ENCODE measurements around the gene ASB2. TPM values are rescaled to one million over a fixed set of nuclear protein-coding genes. Genes with fewer than 3 reads are reported as not detected.

Gene ASB2
- total RNA-seq, 1 donor: 0.45 TPM

GRCh38 chr14:93982230-93983007 is 6.0 kb upstream of the ASB2 start:
- no peak for TF ChIP-seq CTCF (IDR thresholded peaks at IDR 0.05; ENCODE audit: insufficient read depth, low read length)
- DNase-seq (ENCODE audit: low read depth): no peak
- no peak overlapping the region for H3K4me3 ChIP-seq (ENCODE audit: low read depth, low read length)

- no peak for DNase-seq (ENCODE audit: low read depth)
- TF ChIP-seq CTCF (IDR thresholded peaks at IDR 0.05; ENCODE audit: insufficient read depth, low read length): no peak
- H3K4me3 ChIP-seq (ENCODE audit: low read depth, low read length): no peak overlapping the region
Observed at GRCh38 chr14:93981316-93982229, 5.2 kb upstream of the ASB2 start.

- no peak for TF ChIP-seq CTCF (IDR thresholded peaks at IDR 0.05; ENCODE audit: insufficient read depth, low read length)
- no peak overlapping the region for H3K4me3 ChIP-seq (ENCODE audit: low read depth, low read length)
- DNase-seq (ENCODE audit: low read depth): no peak
Observed at GRCh38 chr14:93980456-93981201, 4.3 kb upstream of the ASB2 start.

GRCh38 chr14:93978735-93979134 is 2.4 kb upstream of the ASB2 start:
- no peak for TF ChIP-seq CTCF (IDR thresholded peaks at IDR 0.05; ENCODE audit: insufficient read depth, low read length)
- DNase-seq (ENCODE audit: low read depth): no peak
- no peak overlapping the region for H3K4me3 ChIP-seq (ENCODE audit: low read depth, low read length)

DNA sequence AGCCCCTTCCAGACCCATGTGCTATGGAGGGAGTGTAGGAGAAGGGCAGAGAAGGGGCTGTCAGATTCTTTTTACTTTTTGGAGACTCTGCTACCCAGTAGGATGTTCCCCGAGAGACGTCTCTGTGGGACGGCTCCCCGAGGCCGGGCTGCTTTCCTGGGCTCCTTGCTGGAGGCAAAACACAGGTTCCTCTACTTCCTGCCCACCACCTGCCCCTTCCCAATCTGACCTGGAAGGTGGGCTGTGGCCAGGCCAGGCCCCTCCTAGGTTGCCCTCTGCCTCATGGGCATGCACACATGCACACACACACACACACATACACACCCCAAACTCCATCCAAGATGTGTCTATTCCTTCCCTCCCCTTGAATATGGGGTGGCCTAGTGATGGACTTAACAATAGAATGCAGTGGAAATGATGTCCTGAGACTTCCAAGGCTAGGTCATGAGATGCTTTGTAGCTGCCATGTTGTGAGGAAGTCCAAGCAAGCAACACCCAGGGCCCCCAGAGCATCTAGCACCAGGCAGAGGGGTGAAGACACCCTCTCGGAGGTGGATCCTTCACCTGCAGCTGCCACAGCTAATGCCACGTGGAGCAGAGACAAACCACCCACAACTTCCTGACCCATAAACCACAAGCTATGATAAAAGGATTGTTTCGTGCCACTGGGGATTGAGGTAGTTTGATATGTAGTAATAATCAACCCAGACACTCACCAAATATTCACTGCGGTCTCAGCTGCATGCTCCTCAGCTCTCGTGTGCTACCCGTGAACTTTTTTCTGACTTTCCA is 1.6 kb upstream of the ASB2 start:
- no peak for DNase-seq (ENCODE audit: low read depth)
- no peak for TF ChIP-seq CTCF (IDR thresholded peaks at IDR 0.05; ENCODE audit: insufficient read depth, low read length)
- no peak overlapping the region for H3K4me3 ChIP-seq (ENCODE audit: low read depth, low read length)

- no peak overlapping the region for H3K4me3 ChIP-seq (ENCODE audit: low read depth, low read length)
- no peak for DNase-seq (ENCODE audit: low read depth)
- no peak for TF ChIP-seq CTCF (IDR thresholded peaks at IDR 0.05; ENCODE audit: insufficient read depth, low read length)
Observed at GRCh38 chr14:93977171-93977570, 801 bp upstream of the ASB2 start.
